Testis (tissue), 2 donors: ENCODE data around the gene C1orf210.

ENCODE experiments used
- POLR2A ChIP-seq: fragments of 450-650 bp; IDR thresholded peaks from one replicate; pipeline ENCODE4 v1.6.1; 2017; ENCODE audit warnings: antibody characterized with exemption, mild to moderate bottlenecking, moderate library complexity
- TF ChIP-seq, protein P1 (sequence below), 3 experiments: fragments of 450-650 bp in 2 of 3; fragments of 200-600 bp in 1 of 3; sonication (generic) in 1 of 3; IDR thresholded peaks; one replicate each; pipeline ENCODE4 v1.5.1; 2016 to 2019; ENCODE audit warnings: antibody characterized with exemption in 3 of 3, mild to moderate bottlenecking in 2 of 3, moderate library complexity in 1 of 3

GRCh38 chr1:43306688-43307457, 21.5 kb upstream of the C1orf210 start:
- TF ChIP-seq, protein P1, sequence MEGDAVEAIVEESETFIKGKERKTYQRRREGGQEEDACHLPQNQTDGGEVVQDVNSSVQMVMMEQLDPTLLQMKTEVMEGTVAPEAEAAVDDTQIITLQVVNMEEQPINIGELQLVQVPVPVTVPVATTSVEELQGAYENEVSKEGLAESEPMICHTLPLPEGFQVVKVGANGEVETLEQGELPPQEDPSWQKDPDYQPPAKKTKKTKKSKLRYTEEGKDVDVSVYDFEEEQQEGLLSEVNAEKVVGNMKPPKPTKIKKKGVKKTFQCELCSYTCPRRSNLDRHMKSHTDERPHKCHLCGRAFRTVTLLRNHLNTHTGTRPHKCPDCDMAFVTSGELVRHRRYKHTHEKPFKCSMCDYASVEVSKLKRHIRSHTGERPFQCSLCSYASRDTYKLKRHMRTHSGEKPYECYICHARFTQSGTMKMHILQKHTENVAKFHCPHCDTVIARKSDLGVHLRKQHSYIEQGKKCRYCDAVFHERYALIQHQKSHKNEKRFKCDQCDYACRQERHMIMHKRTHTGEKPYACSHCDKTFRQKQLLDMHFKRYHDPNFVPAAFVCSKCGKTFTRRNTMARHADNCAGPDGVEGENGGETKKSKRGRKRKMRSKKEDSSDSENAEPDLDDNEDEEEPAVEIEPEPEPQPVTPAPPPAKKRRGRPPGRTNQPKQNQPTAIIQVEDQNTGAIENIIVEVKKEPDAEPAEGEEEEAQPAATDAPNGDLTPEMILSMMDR (IDR thresholded peaks at IDR 0.05): no peak
- no peak for TF ChIP-seq POLR2A
